Osteoblast (primary cell): ENCODE results near the gene SPAG16. TPM values are rescaled to one million over a fixed set of nuclear protein-coding genes. Genes with fewer than 3 reads are reported as not detected.

Experiments
- DNase-seq: peaks from one replicate; pipeline ENCODE4 v3.0.0; 2011; ENCODE audit warnings: low spot score, mixed read lengths; ENCODE audit not compliant: insufficient read length; ENCODE audit errors: missing footprints
- H2AFZ ChIP-seq: 2 replicates; pipeline ENCODE4 v1.6.0; 2011; ENCODE audit warnings: mild to moderate bottlenecking, low read length
- H3K27ac ChIP-seq: 2 replicates; pipeline ENCODE4 v1.5.1; 2011; ENCODE audit warnings: mild to moderate bottlenecking, low read depth, low read length, moderate library complexity
- H3K27me3 ChIP-seq: 2 replicates; pipeline ENCODE4 v1.6.0; 2012; ENCODE audit warnings: mild to moderate bottlenecking, control low read depth, inconsistent platforms, low read length, moderate library complexity; ENCODE audit not compliant: insufficient read depth
- H3K36me3 ChIP-seq: 2 replicates; pipeline ENCODE4 v1.5.1; 2011; ENCODE audit warnings: mild to moderate bottlenecking, low read length, control low read depth, moderate library complexity; ENCODE audit not compliant: insufficient read depth
- H3K4me1 ChIP-seq: 2 replicates; pipeline ENCODE4 v1.5.1; 2011; ENCODE audit warnings: mild to moderate bottlenecking, low read length, control low read depth, moderate library complexity; ENCODE audit not compliant: insufficient read depth
- H3K4me2 ChIP-seq: 2 replicates; pipeline ENCODE4 v1.6.0; 2011; ENCODE audit warnings: mild to moderate bottlenecking, low read length; ENCODE audit not compliant: insufficient read depth
- H3K4me3 ChIP-seq: fragments of 200-600 bp; sonication (generic); 3 replicates; pipeline ENCODE4 v1.5.1; 2012; ENCODE audit warnings: mild to moderate bottlenecking, low read length, inconsistent platforms; ENCODE audit not compliant: insufficient read depth
- H3K79me2 ChIP-seq: 2 replicates; pipeline ENCODE4 v1.6.0; 2012; ENCODE audit warnings: mild to moderate bottlenecking, low read length, control low read depth, inconsistent platforms; ENCODE audit not compliant: insufficient read depth
- H3K9me3 ChIP-seq: 2 replicates; pipeline ENCODE4 v1.5.1; 2011; ENCODE audit warnings: low read depth, low read length, control low read depth
- H4K20me1 ChIP-seq: 2 replicates; pipeline ENCODE4 v1.6.0; 2012; ENCODE audit warnings: mild to moderate bottlenecking, low read length, control low read depth; ENCODE audit not compliant: insufficient read depth
- total RNA-seq: library from RNA; depleted of rRNA; stranded (reverse); fragments of >200 nt; gene quantifications from 2 replicates; pipeline ENCODE4 v1.2.3, GENCODE V29; 2012
- TF ChIP-seq, protein P1 (sequence below): IDR thresholded peaks from 2 replicates; pipeline ENCODE4 v1.5.1; 2011; ENCODE audit warnings: mild to moderate bottlenecking, low read depth, low read length, moderate library complexity; ENCODE audit errors: extremely low read depth

The SPAG16 gene
- total RNA-seq, 1 donor = 47.8 TPM

- H3K36me3 ChIP-seq = no peaks in the 10 kb centered on the region
- no peaks in the 10 kb centered on the region for H3K9me3 ChIP-seq
- no peak for DNase-seq
- no peak overlapping the region for H3K27ac ChIP-seq
- H2AFZ ChIP-seq = peak overlapping the region; percentile 31
- H3K4me2 ChIP-seq = no peak overlapping the region
- no peaks in the 10 kb centered on the region for H3K27me3 ChIP-seq
- no peaks in the 10 kb centered on the region for H3K79me2 ChIP-seq
- H3K4me3 ChIP-seq = no peak overlapping the region
- H4K20me1 ChIP-seq = no peaks in the 10 kb centered on the region
- TF ChIP-seq, protein P1, sequence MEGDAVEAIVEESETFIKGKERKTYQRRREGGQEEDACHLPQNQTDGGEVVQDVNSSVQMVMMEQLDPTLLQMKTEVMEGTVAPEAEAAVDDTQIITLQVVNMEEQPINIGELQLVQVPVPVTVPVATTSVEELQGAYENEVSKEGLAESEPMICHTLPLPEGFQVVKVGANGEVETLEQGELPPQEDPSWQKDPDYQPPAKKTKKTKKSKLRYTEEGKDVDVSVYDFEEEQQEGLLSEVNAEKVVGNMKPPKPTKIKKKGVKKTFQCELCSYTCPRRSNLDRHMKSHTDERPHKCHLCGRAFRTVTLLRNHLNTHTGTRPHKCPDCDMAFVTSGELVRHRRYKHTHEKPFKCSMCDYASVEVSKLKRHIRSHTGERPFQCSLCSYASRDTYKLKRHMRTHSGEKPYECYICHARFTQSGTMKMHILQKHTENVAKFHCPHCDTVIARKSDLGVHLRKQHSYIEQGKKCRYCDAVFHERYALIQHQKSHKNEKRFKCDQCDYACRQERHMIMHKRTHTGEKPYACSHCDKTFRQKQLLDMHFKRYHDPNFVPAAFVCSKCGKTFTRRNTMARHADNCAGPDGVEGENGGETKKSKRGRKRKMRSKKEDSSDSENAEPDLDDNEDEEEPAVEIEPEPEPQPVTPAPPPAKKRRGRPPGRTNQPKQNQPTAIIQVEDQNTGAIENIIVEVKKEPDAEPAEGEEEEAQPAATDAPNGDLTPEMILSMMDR = no peak
- H3K4me1 ChIP-seq = no peaks in the 10 kb centered on the region
Measured at GRCh38 chr2:214077727-214078126, 793.5 kb downstream of the SPAG16 start.

- Histone ChIP-seq H3K36me3 (no peaks in the 10 kb centered on the region), H4K20me1 (no peaks in the 10 kb centered on the region), H3K27me3 (no peaks in the 10 kb centered on the region), H3K4me1 (no peaks in the 10 kb centered on the region), H3K4me3 (no peak overlapping the region), H3K4me2 (no peak overlapping the region), H3K9me3 (no peaks in the 10 kb centered on the region), H3K27ac (no peak overlapping the region), H2AFZ (no peak overlapping the region), H3K79me2 (no peaks in the 10 kb centered on the region)
- no peak for DNase-seq
- TF ChIP-seq, protein P1 = no peak
Measured at GRCh38 chr2:214079032-214079431, 794.8 kb downstream of the SPAG16 start.

DNA sequence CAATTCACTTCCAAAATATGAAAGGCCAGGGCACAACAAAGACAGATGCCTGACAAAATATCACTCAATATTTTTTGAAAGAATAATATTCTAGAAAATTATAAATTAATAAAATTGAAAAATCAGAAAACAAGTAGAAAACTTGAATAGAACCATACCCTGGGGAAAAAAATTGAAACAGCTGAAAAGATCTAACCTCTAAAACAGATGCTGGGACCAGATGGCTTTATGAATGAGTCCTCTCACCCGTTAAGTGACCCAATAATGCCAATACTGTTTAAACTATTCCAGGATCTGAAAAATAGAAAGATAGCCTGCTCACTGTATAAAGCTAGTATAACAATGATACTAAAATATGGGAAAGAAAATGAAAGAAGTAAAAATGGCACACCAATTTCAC lies 804.3 kb downstream of the SPAG16 start:
- Histone ChIP-seq H2AFZ (no peak overlapping the region), H3K27ac (no peak overlapping the region), H3K4me2 (no peak overlapping the region), H3K4me3 (no peak overlapping the region), H3K4me1 (no peaks in the 10 kb centered on the region), H3K36me3 (no peaks in the 10 kb centered on the region), H3K9me3 (no peaks in the 10 kb centered on the region), H4K20me1 (no peaks in the 10 kb centered on the region), H3K79me2 (no peaks in the 10 kb centered on the region), H3K27me3 (no peaks in the 10 kb centered on the region)
- TF ChIP-seq, protein P1 = no peak
- no peak for DNase-seq

- Histone ChIP-seq H2AFZ (no peak overlapping the region), H3K27me3 (no peaks in the 10 kb centered on the region), H3K79me2 (no peaks in the 10 kb centered on the region), H3K27ac (no peak overlapping the region), H3K4me3 (no peak overlapping the region), H4K20me1 (no peaks in the 10 kb centered on the region), H3K4me1 (no peaks in the 10 kb centered on the region), H3K4me2 (no peak overlapping the region), H3K36me3 (no peaks in the 10 kb centered on the region), H3K9me3 (no peaks in the 10 kb centered on the region)
- DNase-seq = no peak
- TF ChIP-seq, protein P1 = no peak
Measured at GRCh38 chr2:214096208-214096715, 812.0 kb downstream of the SPAG16 start.
